ENCODE measurements around the gene RPS19. TPM values are rescaled to one million over a fixed set of nuclear protein-coding genes. Genes with fewer than 3 reads are reported as not detected.

The RPS19 gene
- total RNA-seq, 1 experiment from 2014 or later, result 3,020 TPM

- ChIA-PET CTCF (no interaction called here), RAD21 (ENCODE audit: low non-redundant PET in 1 of 2, low total read pairs in 2 of 2, uncharacterized antibody in 2 of 2, unreplicated experiment in 2 of 2) (no interaction called here), POLR2A (no interaction called here)
- Histone ChIP-seq H3K27ac (ENCODE audit: low read depth, low read length) (no peak overlapping the region), H4K20me1 (ENCODE audit: insufficient read depth) (no peaks in the 10 kb centered on the region), H3K9ac (ENCODE audit: low read length) (no peak overlapping the region), H3K4me1 (ENCODE audit: control insufficient read depth in 1 of 2, insufficient read depth in 2 of 2, low read length in 2 of 2) (no peaks in the 10 kb centered on the region), H3K79me2 (ENCODE audit: insufficient read depth, low read length) (no peaks in the 10 kb centered on the region), H2AFZ (ENCODE audit: low read depth, low read length, poor library complexity, severe bottlenecking) (no peak overlapping the region), H3K9me2 (ENCODE audit: insufficient read depth) (no peaks in the 10 kb centered on the region), H3K27me3 (ENCODE audit: insufficient read depth, low read length) (no peaks in the 10 kb centered on the region; the same call in 1 of the 2 replicates), H3K4me2 (ENCODE audit: low read length) (no peak overlapping the region), H3K9me3 (ENCODE audit: control insufficient read depth in 1 of 2, insufficient read depth in 1 of 2, low read depth in 1 of 2, low read length in 2 of 2) (no peaks in the 10 kb centered on the region), H3K36me3 (ENCODE audit: control insufficient read depth in 1 of 2, insufficient read depth in 2 of 2, low read length in 2 of 2) (no peaks in the 10 kb centered on the region), H3K4me3 (replicated peaks in 1 of 2; ENCODE audit: low read depth in 1 of 2, low read length in 2 of 2) (no peak overlapping the region)
- no peak for DNase-seq (ENCODE audit: low read depth, low spot score)
- intact Hi-C loops (cut with micrococcal nuclease), result no loop called here
- TF ChIP-seq FOSL1 (IDR thresholded peaks at IDR 0.05; ENCODE audit: low read depth), result no peak
- no peak for TF ChIP-seq SP1 (IDR thresholded peaks at IDR 0.05; ENCODE audit: low read depth)
- TF ChIP-seq ZNF274 (IDR thresholded peaks at IDR 0.05; ENCODE audit: low read depth, low read length), result no peak
- no peak for TF ChIP-seq REST (IDR thresholded peaks at IDR 0.05; ENCODE audit: low read depth)
- no peak for TF ChIP-seq ELF1 (IDR thresholded peaks at IDR 0.05; ENCODE audit: borderline replicate concordance, low read depth)
- TF ChIP-seq TCF7L2 (IDR thresholded peaks at IDR 0.05; ENCODE audit: borderline replicate concordance, extremely low read depth, insufficient read depth, insufficient read length), result no peak
- TF ChIP-seq CTCF (IDR thresholded peaks at IDR 0.05 in 2 of 3, conservative IDR thresholded peaks at IDR 0.05 in 1 of 3; ENCODE audit: borderline replicate concordance in 1 of 3, insufficient read depth in 1 of 3, low read depth in 2 of 3, low read length in 2 of 3), result no peak
- BruUV-seq (replicated peaks), result no TSS peak
- no peak for ATAC-seq
Observed at GRCh38 chr19:41915776-41916414, 55.8 kb downstream of the RPS19 start.

All from HCT116 (cell line).